ENCODE data around the gene TMEM44.

The TMEM44 gene

GRCh38 chr3:194582196-194582905 is 50.9 kb downstream of the TMEM44 start:
- H3K4me3 ChIP-seq = no peak overlapping the region
- TF ChIP-seq CTCF (IDR thresholded peaks at IDR 0.05) = no peak
- no peak for DNase-seq (ENCODE audit: low spot score)
- H3K27ac ChIP-seq = peak overlapping the region; percentile 35 to 95

- H3K27ac ChIP-seq = peak overlapping the region; percentile 79 to 88
- H3K4me3 ChIP-seq = no peak overlapping the region
- peak; percentile 83 for DNase-seq (ENCODE audit: low spot score)
- TF ChIP-seq CTCF (IDR thresholded peaks at IDR 0.05) = no peak
Measured at GRCh38 chr3:194579091-194579606, 54.1 kb downstream of the TMEM44 start.

GRCh38 chr3:194577986-194578905 is 55.0 kb downstream of the TMEM44 start:
- peak overlapping the region; percentile 79 to 88 for H3K27ac ChIP-seq
- DNase-seq (ENCODE audit: low spot score) = peak; percentile 92

GRCh38 chr3:194575484-194576210 is 57.6 kb downstream of the TMEM44 start:
- Histone ChIP-seq H3K27ac (peak overlapping the region; percentile 48 to 83), H3K4me3 (no peak overlapping the region)
- DNase-seq (ENCODE audit: low spot score) = no peak
- no peak for TF ChIP-seq CTCF (IDR thresholded peaks at IDR 0.05)

More at GRCh38 chr3:194577986-194578905, 55.0 kb downstream of the TMEM44 start:
- TF ChIP-seq CTCF (IDR thresholded peaks at IDR 0.05) = no peak
- H3K4me3 ChIP-seq = no peak overlapping the region

GRCh38 chr3:194574639-194575483 is 58.4 kb downstream of the TMEM44 start:
- peak overlapping the region; percentile 48 to 83 for H3K27ac ChIP-seq
- no peak for TF ChIP-seq CTCF (IDR thresholded peaks at IDR 0.05)
- H3K4me3 ChIP-seq = no peak overlapping the region
- no peak for DNase-seq (ENCODE audit: low spot score)
